PC-3 (cell line): ENCODE results near the gene SMIM33.

Source experiments
- EZH2 ChIP-seq: fragments of 300-600 bp; sonication (generic); IDR thresholded peaks from one replicate; pipeline ENCODE4 v1.6.1; 2017; ENCODE audit warnings: antibody characterized with exemption, mild to moderate bottlenecking, low read length; ENCODE audit not compliant: unreplicated experiment
- EZH2phosphoT487 ChIP-seq: fragments of 300-600 bp; sonication (generic); IDR thresholded peaks from 2 replicates; pipeline ENCODE4 v1.6.1; 2018; ENCODE audit warnings: mild to moderate bottlenecking, antibody characterized with exemption, low read length, borderline replicate concordance
- TF ChIP-seq, protein P1 (sequence below): fragments of 300-600 bp; sonication (generic); conservative IDR thresholded peaks from 2 replicates; pipeline ENCODE4 v1.5.1; 2017; ENCODE audit warnings: antibody characterized with exemption, low read depth, mild to moderate bottlenecking, low read length

DNA sequence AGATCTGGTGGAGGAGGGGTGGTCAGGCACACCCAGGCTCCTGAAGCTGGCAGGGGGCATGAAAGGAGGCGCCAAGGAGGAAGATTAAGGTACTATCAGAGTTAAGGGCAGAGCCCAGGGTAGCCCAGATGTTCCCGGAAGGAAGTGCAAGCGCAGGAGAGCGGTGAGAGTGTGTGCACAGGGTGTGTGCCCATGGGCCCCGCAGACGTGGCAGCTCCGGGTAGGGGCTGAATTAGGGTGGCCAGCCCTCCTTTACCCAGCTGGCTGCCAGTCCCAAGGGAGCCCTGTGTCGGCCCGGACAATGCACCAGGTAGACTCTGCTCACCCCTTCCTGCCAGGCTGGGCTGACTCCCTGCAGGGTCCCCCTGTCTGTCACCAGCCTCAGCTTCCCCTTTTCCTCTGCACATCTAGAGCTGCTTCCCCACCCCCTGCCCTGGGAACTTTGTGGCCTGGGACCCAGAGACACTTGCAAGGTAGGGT is at the start of gene SMIM33:
- TF ChIP-seq, protein P1, sequence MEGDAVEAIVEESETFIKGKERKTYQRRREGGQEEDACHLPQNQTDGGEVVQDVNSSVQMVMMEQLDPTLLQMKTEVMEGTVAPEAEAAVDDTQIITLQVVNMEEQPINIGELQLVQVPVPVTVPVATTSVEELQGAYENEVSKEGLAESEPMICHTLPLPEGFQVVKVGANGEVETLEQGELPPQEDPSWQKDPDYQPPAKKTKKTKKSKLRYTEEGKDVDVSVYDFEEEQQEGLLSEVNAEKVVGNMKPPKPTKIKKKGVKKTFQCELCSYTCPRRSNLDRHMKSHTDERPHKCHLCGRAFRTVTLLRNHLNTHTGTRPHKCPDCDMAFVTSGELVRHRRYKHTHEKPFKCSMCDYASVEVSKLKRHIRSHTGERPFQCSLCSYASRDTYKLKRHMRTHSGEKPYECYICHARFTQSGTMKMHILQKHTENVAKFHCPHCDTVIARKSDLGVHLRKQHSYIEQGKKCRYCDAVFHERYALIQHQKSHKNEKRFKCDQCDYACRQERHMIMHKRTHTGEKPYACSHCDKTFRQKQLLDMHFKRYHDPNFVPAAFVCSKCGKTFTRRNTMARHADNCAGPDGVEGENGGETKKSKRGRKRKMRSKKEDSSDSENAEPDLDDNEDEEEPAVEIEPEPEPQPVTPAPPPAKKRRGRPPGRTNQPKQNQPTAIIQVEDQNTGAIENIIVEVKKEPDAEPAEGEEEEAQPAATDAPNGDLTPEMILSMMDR: no peak
- TF ChIP-seq EZH2 (no peak), EZH2phosphoT487 (no peak)
